Chondrocyte (in vitro differentiated cells): ENCODE data around the gene POLR1E. TPM values are rescaled to one million over a fixed set of nuclear protein-coding genes. Genes with fewer than 3 reads are reported as not detected.

Source experiments
- DNase-seq: peaks from one replicate; pipeline ENCODE4 v3.0.0; 2021; ENCODE audit warnings: mixed read lengths, low spot score
- H3K27ac Mint-ChIP-seq: one replicate; pipeline ENCODE4 v1.8.0; 2021; ENCODE audit warnings: mild to moderate bottlenecking, moderate library complexity, mixed read lengths; ENCODE audit not compliant: unreplicated experiment
- H3K27me3 Mint-ChIP-seq: 2 replicates; pipeline ENCODE4 v1.8.0; 2021; ENCODE audit warnings: low read depth, mixed read lengths
- H3K36me3 Mint-ChIP-seq: 2 replicates; pipeline ENCODE4 v1.8.0; 2021; ENCODE audit warnings: low read depth, mixed read lengths
- H3K4me1 Mint-ChIP-seq: 2 replicates; pipeline ENCODE4 v1.8.0; 2021; ENCODE audit warnings: low read depth, mild to moderate bottlenecking, mixed read lengths
- H3K4me3 Mint-ChIP-seq: one replicate; pipeline ENCODE4 v1.8.0; 2021; ENCODE audit warnings: mild to moderate bottlenecking, moderate library complexity, mixed read lengths; ENCODE audit not compliant: unreplicated experiment
- H3K9me3 Mint-ChIP-seq: 2 replicates; pipeline ENCODE4 v1.8.0; 2021; ENCODE audit warnings: low read depth, mixed read lengths
- CTCF ChIP-seq: fragments of 200-600 bp; sonication (generic); IDR thresholded peaks from 2 replicates; pipeline ENCODE4 v1.5.0; 2021; ENCODE audit warnings: antibody characterized with exemption, mild to moderate bottlenecking, moderate library complexity
- total RNA-seq: library from RNA; stranded (reverse); gene quantifications from 3 replicates; pipeline ENCODE4 v1.2.1, GENCODE V29; 2021

Gene POLR1E
- total RNA-seq, 1 donor from 2014 or later: 12.7 TPM

GRCh38 chr9:37445832-37446231 is 39.9 kb upstream of the POLR1E start:
- Mint-ChIP-seq H3K4me3 (no peak overlapping the region), H3K9me3 (no peaks in the 10 kb centered on the region), H3K27me3 (no peaks in the 10 kb centered on the region), H3K27ac (no peak overlapping the region), H3K36me3 (peaks cover 14% of the 10 kb centered on the region), H3K4me1 (peaks cover 7% of the 10 kb centered on the region)
- DNase-seq: no peak
- no peak for TF ChIP-seq CTCF

GRCh38 chr9:37446401-37446800 is 39.3 kb upstream of the POLR1E start:
- peaks cover 7% of the 10 kb centered on the region for H3K4me1 Mint-ChIP-seq
- no peak overlapping the region for H3K4me3 Mint-ChIP-seq
- no peak for TF ChIP-seq CTCF
- peaks cover 11% of the 10 kb centered on the region for H3K36me3 Mint-ChIP-seq
- no peak for DNase-seq
- H3K9me3 Mint-ChIP-seq: no peaks in the 10 kb centered on the region
- no peak overlapping the region for H3K27ac Mint-ChIP-seq
- no peaks in the 10 kb centered on the region for H3K27me3 Mint-ChIP-seq

- Mint-ChIP-seq H3K4me1 (peaks cover 9% of the 10 kb centered on the region), H3K4me3 (no peak overlapping the region), H3K27me3 (no peaks in the 10 kb centered on the region), H3K9me3 (no peaks in the 10 kb centered on the region), H3K36me3 (peaks cover 4% of the 10 kb centered on the region), H3K27ac (no peak overlapping the region)
- TF ChIP-seq CTCF: no peak
- DNase-seq: no peak
Observed at GRCh38 chr9:37447111-37447510, 38.6 kb upstream of the POLR1E start.

GRCh38 chr9:37449862-37450632 is 35.7 kb upstream of the POLR1E start:
- TF ChIP-seq CTCF: no peak
- no peaks in the 10 kb centered on the region for H3K9me3 Mint-ChIP-seq
- H3K4me1 Mint-ChIP-seq: peaks cover 31% of the 10 kb centered on the region
- no peaks in the 10 kb centered on the region for H3K27me3 Mint-ChIP-seq
- H3K36me3 Mint-ChIP-seq: peaks cover 1% of the 10 kb centered on the region
- no peak overlapping the region for H3K27ac Mint-ChIP-seq
- no peak for DNase-seq
- no peak overlapping the region for H3K4me3 Mint-ChIP-seq

- Mint-ChIP-seq H3K9me3 (no peaks in the 10 kb centered on the region), H3K36me3 (peaks cover 1% of the 10 kb centered on the region), H3K4me3 (no peak overlapping the region), H3K27me3 (no peaks in the 10 kb centered on the region), H3K4me1 (peaks cover 35% of the 10 kb centered on the region), H3K27ac (no peak overlapping the region)
- TF ChIP-seq CTCF: no peak
- DNase-seq: no peak
Observed at GRCh38 chr9:37451628-37452027, 34.1 kb upstream of the POLR1E start.
